Left renal cortex interstitium (tissue), 4 donors: ENCODE data around the gene SLC13A4. TPM values are rescaled to one million over a fixed set of nuclear protein-coding genes. Genes with fewer than 3 reads are reported as not detected.
"Not testable (repeated sequence)": the region's sequence is repeated elsewhere in the genome, so short reads cannot be mapped to it uniquely, and the experiment has no call there.

Source experiments
- DNase-seq, 4 donors: peaks; one replicate each; pipeline ENCODE4 v3.0.0-alpha.2; 2013; ENCODE audit warnings: low read depth in 4 of 4, low spot score in 2 of 4, missing footprints in 1 of 4
- polyA plus RNA-seq, 4 donors: library from polyadenylated mRNA; unstranded; fragments of 120-200 nt; gene quantifications; one replicate each; pipeline ENCODE4 v1.2.1, GENCODE V29; 2013; ENCODE audit not compliant: insufficient read length in 4 of 4

SLC13A4 gene
- polyA plus RNA-seq, 4 donors, result 0.71 to 7.2 (median 3.6) TPM

- DNase-seq, result no peak
Observed at GRCh38 chr7:135753616-135754413, 25.8 kb upstream of the SLC13A4 start.

- DNase-seq, result no peak
Observed at GRCh38 chr7:135748770-135749169, 20.8 kb upstream of the SLC13A4 start, which contains the start of gene FAM180A. TSS of gene FAM180A (minus strand) at chr7:135748813. CDS start at chr7:135748580, 233 bp downstream.

- DNase-seq, result no peak
Observed at GRCh38 chr7:135747366-135747765, 19.4 kb upstream of the SLC13A4 start.

GRCh38 chr7:135745703-135746312, 17.8 kb upstream of the SLC13A4 start:
- no peak for DNase-seq

GRCh38 chr7:135744938-135745702, 17.1 kb upstream of the SLC13A4 start:
- no peak for DNase-seq

- no peak for DNase-seq
Observed at GRCh38 chr7:135743907-135744731, 16.1 kb upstream of the SLC13A4 start.

- no peak for DNase-seq
Observed at GRCh38 chr7:135742371-135742770, 14.4 kb upstream of the SLC13A4 start.

- no peak for DNase-seq
Observed at GRCh38 chr7:135741905-135742304, 13.9 kb upstream of the SLC13A4 start.

GRCh38 chr7:135740889-135741288, 12.9 kb upstream of the SLC13A4 start:
- DNase-seq, result no peak

GRCh38 chr7:135737306-135737647, 9.3 kb upstream of the SLC13A4 start:
- not testable (repeated sequence) for DNase-seq

- no peak for DNase-seq
Observed at GRCh38 chr7:135736586-135737305, 8.8 kb upstream of the SLC13A4 start.

GRCh38 chr7:135734343-135734689, 6.3 kb upstream of the SLC13A4 start:
- no peak for DNase-seq

GRCh38 chr7:135733603-135734342, 5.8 kb upstream of the SLC13A4 start:
- DNase-seq, result no peak

- DNase-seq, result no peak
Observed at GRCh38 chr7:135731131-135731530, 3.1 kb upstream of the SLC13A4 start.

- no peak for DNase-seq
Observed at GRCh38 chr7:135729230-135729629, 1.2 kb upstream of the SLC13A4 start.

GRCh38 chr7:135726911-135727673, 894 bp downstream of the SLC13A4 start:
- no peak for DNase-seq

- DNase-seq, result no peak
Observed at GRCh38 chr7:135726276-135726788, 1.7 kb downstream of the SLC13A4 start.

GRCh38 chr7:135723411-135723810, 4.6 kb downstream of the SLC13A4 start:
- no peak for DNase-seq
